Coronary artery (tissue), 2 donors: Measurements from ENCODE around the gene VAMP2.

Source experiments
- DNase-seq: peaks from one replicate; pipeline ENCODE4 v3.0.0-alpha.2; 2017; ENCODE audit warnings: low spot score
- H3K27ac ChIP-seq, 2 donors: fragments of 200-600 bp; sonication (generic); one replicate each; pipeline ENCODE4 v1.5.1; 2016 to 2019
- H3K4me3 ChIP-seq: fragments of 200-600 bp; sonication (generic); 2 replicates; pipeline ENCODE4 v1.5.1; 2016; ENCODE audit warnings: mild to moderate bottlenecking, moderate library complexity
- TF ChIP-seq, protein P1 (sequence below): fragments of 200-600 bp; sonication (generic); IDR thresholded peaks from one replicate; pipeline ENCODE4 v1.5.1; 2019; ENCODE audit warnings: antibody characterized with exemption

The VAMP2 gene

DNA sequence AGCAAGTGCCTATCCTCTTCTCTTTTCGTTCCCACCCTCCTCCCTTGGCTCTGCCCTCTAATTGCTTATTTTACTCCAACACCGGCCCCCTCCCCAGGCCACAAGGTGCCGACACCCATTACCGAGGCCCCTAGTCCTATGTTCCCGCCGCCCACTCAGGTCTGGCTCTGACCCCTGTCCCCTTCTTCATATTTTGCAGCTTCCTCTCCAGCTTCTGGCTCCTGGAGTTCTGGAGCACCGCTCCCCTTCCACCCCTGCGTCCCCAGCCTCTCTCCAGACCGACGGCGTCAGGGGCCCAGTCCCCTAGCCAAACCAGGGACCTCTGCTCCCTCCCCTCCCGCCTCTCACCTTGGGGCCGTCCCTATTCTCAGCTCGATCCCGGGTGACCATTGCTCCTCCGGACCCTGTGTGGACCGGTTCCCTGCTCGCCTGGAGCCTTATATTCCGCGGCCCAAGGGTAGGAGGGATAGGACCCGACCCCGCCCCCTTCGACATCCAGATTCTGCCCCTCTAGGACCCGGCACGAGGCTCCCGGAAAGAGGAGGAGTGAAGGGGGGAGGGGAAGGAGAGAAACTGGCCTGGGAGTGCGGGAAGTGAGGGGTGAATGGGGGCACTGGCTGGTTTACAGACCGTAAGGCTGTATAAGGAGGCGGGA is 38.9 kb downstream of the VAMP2 start, which contains the start of gene HES7:
Gene HES7 (minus strand): TSS at position 412 of the 655 bp plus-strand sequence. CDS start 22 bp downstream, at position 390.
- no peak for DNase-seq
- Histone ChIP-seq H3K27ac (peak within 1 kb of the TSS in 1 of 2 donors; percentile 76), H3K4me3 (peak within 1 kb of the TSS; percentile 92)
- TF ChIP-seq, protein P1, sequence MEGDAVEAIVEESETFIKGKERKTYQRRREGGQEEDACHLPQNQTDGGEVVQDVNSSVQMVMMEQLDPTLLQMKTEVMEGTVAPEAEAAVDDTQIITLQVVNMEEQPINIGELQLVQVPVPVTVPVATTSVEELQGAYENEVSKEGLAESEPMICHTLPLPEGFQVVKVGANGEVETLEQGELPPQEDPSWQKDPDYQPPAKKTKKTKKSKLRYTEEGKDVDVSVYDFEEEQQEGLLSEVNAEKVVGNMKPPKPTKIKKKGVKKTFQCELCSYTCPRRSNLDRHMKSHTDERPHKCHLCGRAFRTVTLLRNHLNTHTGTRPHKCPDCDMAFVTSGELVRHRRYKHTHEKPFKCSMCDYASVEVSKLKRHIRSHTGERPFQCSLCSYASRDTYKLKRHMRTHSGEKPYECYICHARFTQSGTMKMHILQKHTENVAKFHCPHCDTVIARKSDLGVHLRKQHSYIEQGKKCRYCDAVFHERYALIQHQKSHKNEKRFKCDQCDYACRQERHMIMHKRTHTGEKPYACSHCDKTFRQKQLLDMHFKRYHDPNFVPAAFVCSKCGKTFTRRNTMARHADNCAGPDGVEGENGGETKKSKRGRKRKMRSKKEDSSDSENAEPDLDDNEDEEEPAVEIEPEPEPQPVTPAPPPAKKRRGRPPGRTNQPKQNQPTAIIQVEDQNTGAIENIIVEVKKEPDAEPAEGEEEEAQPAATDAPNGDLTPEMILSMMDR, result no peak

DNA sequence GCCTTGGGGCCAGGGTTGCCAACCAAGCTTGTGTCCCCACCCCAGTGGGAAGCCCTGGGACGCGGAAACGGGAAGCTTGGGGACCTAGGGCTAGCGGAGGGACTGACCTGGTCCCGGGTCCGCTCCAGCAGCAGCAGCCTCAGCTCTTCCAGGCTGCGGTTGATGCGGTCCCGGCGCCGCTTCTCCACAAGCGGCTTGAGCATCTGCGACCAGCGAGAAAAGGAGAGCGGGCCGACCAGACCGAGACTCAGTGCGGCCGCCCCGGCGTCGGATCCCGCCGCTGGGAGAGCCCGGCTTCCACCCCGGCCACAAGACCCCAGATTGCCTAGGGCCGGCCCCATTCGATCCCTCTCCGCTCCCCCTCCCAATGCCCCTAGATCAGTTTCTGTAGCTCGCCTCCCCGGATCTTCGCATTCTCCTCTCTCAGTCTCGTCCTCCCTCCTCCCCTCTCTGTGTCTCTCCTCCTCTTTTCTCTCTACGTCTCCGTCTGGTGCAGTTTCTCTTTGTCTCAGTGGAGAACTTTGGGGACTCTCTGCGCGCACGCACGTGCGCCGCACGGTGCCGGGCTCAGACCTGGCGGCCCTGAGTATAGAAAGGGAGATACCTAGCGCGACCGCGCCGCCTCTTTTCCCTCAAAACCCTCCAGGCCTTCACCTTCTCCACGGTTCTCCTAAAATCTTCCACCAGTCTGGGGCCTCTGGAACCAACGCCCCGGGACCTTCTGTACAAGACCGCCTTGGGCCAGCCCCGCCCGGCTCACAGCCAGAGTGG is 39.6 kb downstream of the VAMP2 start:
- peak overlapping the region; percentile 92 for H3K4me3 ChIP-seq
- peak; percentile 79 for DNase-seq
- peak overlapping the region in 1 of 2 donors; percentile 76 for H3K27ac ChIP-seq
- TF ChIP-seq, protein P1, result no peak

- peak overlapping the region; percentile 92 for H3K4me3 ChIP-seq
Measured at GRCh38 chr17:8122422-8122923, 40.3 kb downstream of the VAMP2 start.

DNA sequence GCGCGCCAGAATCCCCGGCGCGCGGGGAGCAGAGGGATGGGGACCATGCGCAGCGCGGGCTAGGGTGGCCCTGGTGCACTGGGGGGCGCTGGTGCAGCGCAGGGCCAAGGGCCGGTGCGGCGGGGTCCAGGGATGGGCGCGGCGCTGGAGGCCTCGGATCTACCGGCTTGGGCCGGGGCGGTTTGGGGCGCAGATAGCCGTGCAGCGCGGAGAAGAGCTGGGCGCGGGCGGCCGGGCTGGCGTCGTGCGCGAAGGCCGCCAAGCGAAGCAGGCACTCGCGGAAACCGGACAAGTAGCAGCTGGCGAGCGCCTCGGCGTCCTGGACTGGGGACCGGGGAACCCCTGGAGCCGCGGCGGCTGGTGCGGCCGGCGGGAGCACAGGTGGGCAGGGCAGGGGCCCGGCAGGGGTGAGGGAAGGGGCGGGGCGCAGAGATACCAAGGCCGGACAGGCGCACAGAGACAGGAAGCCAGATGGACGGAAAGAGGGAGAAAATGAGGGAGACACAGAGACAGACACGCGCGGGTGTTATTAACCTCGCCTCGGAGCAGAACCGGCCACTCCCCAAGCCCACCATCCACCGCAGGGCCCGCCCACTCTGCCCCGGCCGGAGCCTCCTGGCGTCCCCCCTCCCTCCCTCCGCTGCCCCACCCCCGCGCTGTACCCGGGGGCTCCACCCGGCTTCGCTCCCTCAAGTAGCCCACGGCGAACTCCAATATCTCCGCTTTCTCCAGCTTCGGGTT is 40.9 kb downstream of the VAMP2 start:
- peak overlapping the region; percentile 92 for H3K4me3 ChIP-seq
- H3K27ac ChIP-seq, result peak overlapping the region; percentile 37 to 76
- TF ChIP-seq, protein P1, result peak; percentile 27
- peak; percentile 80 for DNase-seq

More at GRCh38 chr17:8122422-8122923, 40.3 kb downstream of the VAMP2 start:
- TF ChIP-seq, protein P1, result no peak
- peak overlapping the region; percentile 37 to 76 for H3K27ac ChIP-seq
- DNase-seq, result no peak

GRCh38 chr17:8121407-8121680 is 41.4 kb downstream of the VAMP2 start:
- DNase-seq, result no peak
- TF ChIP-seq, protein P1, result no peak
- Histone ChIP-seq H3K4me3 (peak overlapping the region; percentile 92), H3K27ac (peak overlapping the region in 1 of 2 donors; percentile 76)

DNA sequence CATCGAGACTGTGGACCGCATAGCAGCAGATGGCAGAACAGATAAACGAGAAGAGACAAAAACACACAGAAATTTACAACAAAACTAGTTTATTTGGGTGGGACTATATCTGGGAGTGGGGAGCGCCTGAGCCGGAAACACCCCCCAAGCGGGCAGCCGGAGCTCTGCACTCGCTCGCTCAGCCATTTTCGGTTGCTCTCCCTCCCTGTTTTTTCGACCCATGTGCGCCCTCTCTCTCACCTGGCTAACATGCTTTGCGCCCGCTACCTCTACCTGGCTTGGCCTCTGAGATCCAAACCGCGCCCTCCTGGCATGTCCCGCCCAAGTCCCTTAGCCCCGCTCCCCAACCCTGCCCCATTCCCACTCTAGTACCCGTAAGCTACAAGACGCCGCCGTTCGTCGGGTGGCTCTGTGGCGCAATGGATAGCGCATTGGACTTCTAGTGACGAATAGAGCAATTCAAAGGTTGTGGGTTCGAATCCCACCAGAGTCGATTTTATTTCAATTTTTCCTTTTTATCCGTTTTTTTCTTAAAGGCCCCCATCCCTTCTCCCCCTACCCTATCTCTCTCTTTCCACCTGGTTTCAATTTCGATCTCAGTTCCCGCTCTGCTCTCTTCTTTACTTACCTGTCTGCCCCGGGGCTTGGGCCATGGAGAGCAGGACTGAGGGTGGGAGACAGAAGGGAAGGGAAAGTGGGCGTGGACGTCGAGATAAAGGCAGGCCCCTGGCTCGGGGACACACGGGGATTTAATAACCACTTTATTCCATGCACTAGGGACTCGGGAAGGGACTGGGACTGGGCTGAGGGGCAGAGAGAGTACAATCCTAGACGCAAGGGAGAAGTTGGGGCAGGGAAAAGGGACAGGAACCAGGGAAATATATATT is 42.0 kb downstream of the VAMP2 start:
- Histone ChIP-seq H3K4me3 (peak overlapping the region; percentile 92), H3K27ac (peak overlapping the region in 1 of 2 donors; percentile 76)
- peak; percentile 82 for DNase-seq
- TF ChIP-seq, protein P1, result no peak
